B cell (primary cell): ENCODE measurements around the gene AARS2. TPM values are rescaled to one million over a fixed set of nuclear protein-coding genes. Genes with fewer than 3 reads are reported as not detected.
A peak's percentile ranks its signal among the peaks of the same experiment; 100 is the strongest.

Experiments used
- ATAC-seq: fragments of 200-7000 bp; cut with Tn5 transposase; one replicate; pipeline ENCODE4 v1.10.0; 2021; ENCODE audit warnings: low read depth, mild to moderate bottlenecking, moderate number of reproducible peaks, moderate library complexity
- CTCF ChIA-PET: fragments of 350-600 bp; sonication (Branson Sonifier 250); formaldehyde crosslinking; loops from one replicate; lab custom pipeline; 2021; ENCODE audit warnings: antibody characterized with exemption, inconsistent platforms; lab: Charles Lee
- POLR2A ChIA-PET: fragments of 350-600 bp; sonication (Branson Sonifier 250); formaldehyde crosslinking; loops from one replicate; lab custom pipeline; 2021; ENCODE audit warnings: antibody characterized with exemption; lab: Charles Lee
- DNase-seq: peaks from one replicate; pipeline ENCODE4 v3.0.0; 2013
- H2AFZ ChIP-seq: 2 replicates; pipeline ENCODE4 v1.6.1; 2012; ENCODE audit warnings: mild to moderate bottlenecking, low read depth, low read length; ENCODE audit not compliant: insufficient read depth, poor library complexity, severe bottlenecking
- H3K27ac ChIP-seq, 2 donors: 1 replicate in 1 of 2; 2 replicates in 1 of 2; pipeline ENCODE4 v1.5.1; 2012 to 2013; ENCODE audit warnings: low read length in 2 of 2, mild to moderate bottlenecking in 2 of 2, moderate library complexity in 1 of 2
- H3K27me3 ChIP-seq, 4 experiments: fragments of 200-600 bp in 1 of 4; sonication (generic) in 1 of 4; replicated peaks in 1 of 4; 1 replicate in 2 of 4; 2 replicates in 2 of 4; pipeline versions ENCODE4 v1.6.1 to v1.7.0; 2013 to 2016; ENCODE audit warnings: low read length in 3 of 4, mild to moderate bottlenecking in 2 of 4, mixed read lengths in 1 of 4, moderate library complexity in 1 of 4; ENCODE audit not compliant: insufficient read depth in 4 of 4, control insufficient read depth in 3 of 4; ENCODE audit errors: control extremely low read depth in 1 of 4
- H3K36me3 ChIP-seq, 2 experiments: replicated peaks in 1 of 2; 1 replicate in 1 of 2; 2 replicates in 1 of 2; pipeline versions ENCODE4 v1.6.1 to v1.7.1; 2013; ENCODE audit warnings: low read length in 1 of 2; ENCODE audit not compliant: insufficient read depth in 2 of 2, control insufficient read depth in 1 of 2; ENCODE audit errors: control extremely low read depth in 1 of 2, extremely low read depth in 1 of 2
- H3K4me1 ChIP-seq, 2 donors: fragments of 200-600 bp in 1 of 2; sonication (generic) in 1 of 2; 1 replicate in 1 of 2; 2 replicates in 1 of 2; pipeline versions ENCODE4 v1.5.1 to v1.6.1; 2013 to 2017; ENCODE audit warnings: low read length in 2 of 2; ENCODE audit not compliant: control insufficient read depth in 2 of 2, insufficient read depth in 2 of 2
- H3K4me2 ChIP-seq: replicated peaks from 2 replicates; pipeline ENCODE3; 2012; ENCODE audit warnings: mild to moderate bottlenecking, low read depth, low read length; ENCODE audit not compliant: poor library complexity, severe bottlenecking
- H3K4me3 ChIP-seq, 5 experiments: fragments of 200-600 bp in 1 of 5; sonication (generic) in 1 of 5; 1 replicate in 3 of 5; 2 replicates in 2 of 5; pipeline versions ENCODE4 v1.5.1 to v1.7.0; 2011 to 2016; ENCODE audit warnings: low read length in 4 of 5, mild to moderate bottlenecking in 4 of 5, low read depth in 2 of 5, control low read depth in 1 of 5, moderate library complexity in 1 of 5; ENCODE audit not compliant: insufficient read depth in 1 of 5; ENCODE audit errors: control extremely low read depth in 1 of 5, extremely low read depth in 1 of 5
- H3K79me2 ChIP-seq: fragments of 200-600 bp; sonication (generic); one replicate; pipeline ENCODE4 v1.6.0; 2016; ENCODE audit warnings: low read length; ENCODE audit not compliant: control insufficient read depth, insufficient read depth
- H3K9ac ChIP-seq: fragments of 200-600 bp; sonication (generic); 2 replicates; pipeline ENCODE4 v1.6.1; 2017; ENCODE audit warnings: mild to moderate bottlenecking, low read length, moderate library complexity
- H3K9me3 ChIP-seq, 3 donors: one replicate each; pipeline versions ENCODE4 v1.6.1 to v1.7.1; 2013; ENCODE audit warnings: low read length in 2 of 3; ENCODE audit not compliant: control insufficient read depth in 2 of 3, insufficient read depth in 1 of 3; ENCODE audit errors: control extremely low read depth in 1 of 3
- H4K20me1 ChIP-seq: 2 replicates; pipeline ENCODE4 v1.6.0; 2012; ENCODE audit warnings: mild to moderate bottlenecking, low read length; ENCODE audit not compliant: insufficient read depth, control insufficient read depth, poor library complexity, severe bottlenecking
- H3K27ac Mint-ChIP-seq: one replicate; pipeline ENCODE4 v1.8.0; 2021; ENCODE audit warnings: mixed read lengths
- H3K27me3 Mint-ChIP-seq: one replicate; pipeline ENCODE4 v1.8.0; 2021; ENCODE audit warnings: mixed read lengths
- H3K4me1 Mint-ChIP-seq: one replicate; pipeline ENCODE4 v1.8.0; 2021; ENCODE audit warnings: mixed read lengths
- H3K4me3 Mint-ChIP-seq: one replicate; pipeline ENCODE4 v1.8.0; 2021; ENCODE audit warnings: mixed read lengths
- H3K9me3 Mint-ChIP-seq: one replicate; pipeline ENCODE4 v1.8.0; 2022; ENCODE audit warnings: mixed read lengths; ENCODE audit not compliant: insufficient read depth
- CTCF ChIP-seq: fragments of 200-600 bp; IDR thresholded peaks from one replicate; pipeline ENCODE4 v1.8.0; 2022; ENCODE audit warnings: antibody characterized with exemption, mild to moderate bottlenecking
- EZH2 ChIP-seq: IDR thresholded peaks from 2 replicates; pipeline ENCODE4 v1.6.1; 2012; ENCODE audit warnings: borderline replicate concordance, low read depth, mild to moderate bottlenecking, moderate library complexity, low read length; ENCODE audit not compliant: insufficient read depth, poor library complexity, severe bottlenecking
- WGBS: methylation state at CpG from one replicate; pipeline ENCODE4 v1.1.5; 2013; ENCODE audit warnings: missing lambda C conversion rate; ENCODE audit not compliant: insufficient coverage; 5-methylcytosine and 5-hydroxymethylcytosine counted together
- intact Hi-C: fragments of 100-400 bp; cut with micrococcal nuclease; formaldehyde crosslinking; loops from one replicate; pipeline ENCODE4 v1.10.0; 2022
- polyA plus RNA-seq: library from polyadenylated mRNA; depleted of rRNA; stranded (reverse); fragments of >200 nt; gene quantifications from 2 replicates; pipeline ENCODE4 v1.2.3, GENCODE V29; 2012
- total RNA-seq, 2 donors: library from RNA; stranded (reverse); fragments of 120-200 nt in 1 of 2; gene quantifications; 1 replicate in 1 of 2; 2 replicates in 1 of 2; pipeline versions ENCODE4 v1.2.3 to v1.2.4, GENCODE V29; 2013 to 2022

The AARS2 gene
- total and polyA plus RNA-seq, 2 donors (not counting 1 experiment from before 2014, with no cell fraction given), result 11.3 to 21.3 TPM

- no peak for TF ChIP-seq CTCF
- no peak for TF ChIP-seq EZH2
- WGBS, result 82% methylated on average over 59 of the region's 59 CpGs
- Mint-ChIP-seq H3K27ac (no peak overlapping the region), H3K4me3 (peak overlapping the region; percentile 50), H3K4me1 (peaks cover 9% of the 10 kb centered on the region), H3K27me3 (peaks cover 65% of the 10 kb centered on the region), H3K9me3 (no peaks in the 10 kb centered on the region)
- ATAC-seq, result no peak
- Histone ChIP-seq H3K9me3 (peaks cover 0 to 10% (median 0%) of the 10 kb centered on the region in 3 donors), H2AFZ (peak overlapping the region; percentile 56), H3K27me3 (peaks cover 0 to 78% (median 37%) of the 10 kb centered on the region in 4 experiments), H3K27ac (no peak overlapping the region), H4K20me1 (no peaks in the 10 kb centered on the region), H3K4me2 (peak overlapping the region; percentile 77), H3K79me2 (no peaks in the 10 kb centered on the region), H3K4me1 (peaks cover 11 to 16% of the 10 kb centered on the region in 2 donors), H3K9ac (peak overlapping the region; percentile 48), H3K36me3 (no peaks in the 10 kb centered on the region), H3K4me3 (peak overlapping the region in 2 of 5 experiments; percentile 25 to 36)
- POLR2A ChIA-PET, result interaction anchor here (0.7 kb wide), 1 partner anchor 8 kb away, joined by 4 read pairs; no protein-coding TSS in a partner anchor
- intact Hi-C loops, result no loop called here
- no peak for DNase-seq
- CTCF ChIA-PET, result interaction anchor here (0.7 to 1.5 kb wide), 4 partner anchors 8 to 179 kb away, joined by 3 to 4 read pairs (median 4); no protein-coding TSS in a partner anchor
These were observed 37.8 kb downstream of the AARS2 start for GRCh38 chr6:44275271-44275748.

DNA sequence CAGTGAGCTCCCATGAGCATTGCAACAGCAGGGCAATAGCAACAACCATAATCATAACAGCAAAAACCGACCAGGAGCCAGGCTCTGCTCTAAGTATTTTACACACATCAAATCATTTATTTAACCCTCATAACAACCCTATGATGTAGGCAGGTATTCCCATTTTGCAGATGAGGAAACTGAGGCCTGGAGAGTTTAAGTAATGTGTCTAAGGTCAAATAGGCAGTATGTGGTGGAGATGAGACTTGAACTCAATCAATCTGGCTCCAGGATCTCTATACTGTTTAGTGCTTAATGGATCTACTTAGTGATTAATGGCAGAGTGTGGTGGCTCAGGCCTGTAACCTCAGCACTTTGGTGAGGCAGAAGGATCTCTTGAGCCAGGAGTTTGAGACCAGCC, 39.5 kb downstream of the AARS2 start:
- Mint-ChIP-seq H3K4me3 (no peak overlapping the region), H3K4me1 (peaks cover 20% of the 10 kb centered on the region), H3K27me3 (peaks cover 61% of the 10 kb centered on the region), H3K9me3 (no peaks in the 10 kb centered on the region), H3K27ac (no peak overlapping the region)
- no peak overlapping the region for H3K4me3 ChIP-seq
- peaks cover 17 to 21% of the 10 kb centered on the region in 2 donors for H3K4me1 ChIP-seq
- H3K27me3 ChIP-seq, result peaks cover 0 to 79% (median 41%) of the 10 kb centered on the region in 4 experiments
- intact Hi-C loops, result no loop called here
- peaks cover 0 to 10% (median 0%) of the 10 kb centered on the region in 3 donors for H3K9me3 ChIP-seq
- no peak overlapping the region for H3K4me2 ChIP-seq
- no peaks in the 10 kb centered on the region for H4K20me1 ChIP-seq
- WGBS, result no CpG with 5 or more reads among the region's 1 CpG
- ChIA-PET CTCF (no interaction called here), POLR2A (no interaction called here)
- no peaks in the 10 kb centered on the region for H3K36me3 ChIP-seq
- H3K9ac ChIP-seq, result no peak overlapping the region
- ATAC-seq, result no peak
- no peak for DNase-seq
- H3K79me2 ChIP-seq, result no peaks in the 10 kb centered on the region
- H3K27ac ChIP-seq, result no peak overlapping the region
- no peak overlapping the region for H2AFZ ChIP-seq
- TF ChIP-seq EZH2 (no peak), CTCF (no peak)
